HepG2 (cell line): Measurements from ENCODE around the gene NPC1. TPM values are rescaled to one million over a fixed set of nuclear protein-coding genes. Genes with fewer than 3 reads are reported as not detected.

Experiments
- ATAC-seq: fragments of 200-7000 bp; cut with Tn5 transposase; 3 replicates; pipeline ENCODE4 v1.9.1; 2020; ENCODE audit warnings: mild to moderate bottlenecking, moderate library complexity
- BruUV-seq: library from RNA; stranded (reverse); fragments of 400-500 nt; replicated peaks from 2 replicates; lab custom pipeline; 2021; lab: Mats Ljungman, UMichigan
- CTCF ChIA-PET: fragments of 300-600 bp; formaldehyde crosslinking; extraction: SDS; loops from one replicate; lab custom pipeline; 2021; ENCODE audit warnings: low total read pairs, inconsistent platforms, low intra/inter-chr PET ratio; lab: Yijun Ruan, JAX
- POLR2A ChIA-PET: fragments of 350-600 bp; sonication (Branson Sonifier 250); formaldehyde crosslinking; loops from one replicate; lab custom pipeline; 2020; ENCODE audit warnings: antibody characterized with exemption, inconsistent platforms; lab: Yijun Ruan, JAX
- DNase-seq: peaks from one replicate; pipeline ENCODE4 v3.0.0-alpha.2; 2015; ENCODE audit warnings: low spot score
- FAIRE-seq: peaks from 3 replicates; lab custom pipeline; 2011; peaks lifted over from hg19 to GRCh38; lab: Jason Lieb, UNC
- H2AFZ ChIP-seq: one replicate; pipeline ENCODE4 v1.6.1; 2011; ENCODE audit warnings: low read length, inconsistent platforms
- H3K27ac ChIP-seq: fragments of 300-600 bp; 3 replicates; pipeline ENCODE4 v1.8.0; 2011; ENCODE audit warnings: mixed run types, mild to moderate bottlenecking, mixed read lengths, low read length, inconsistent platforms; ENCODE audit not compliant: insufficient read depth; ENCODE audit errors: extremely low read length
- H3K27me3 ChIP-seq, 2 experiments: fragments of 200-600 bp in 1 of 2; 2 replicates in 1 of 2; 3 replicates in 1 of 2; pipeline versions ENCODE4 v1.6.0 to v1.8.0; 2011; ENCODE audit warnings: low read length in 2 of 2, mild to moderate bottlenecking in 2 of 2, moderate library complexity in 2 of 2, inconsistent platforms in 1 of 2; ENCODE audit not compliant: insufficient read depth in 2 of 2, control insufficient read depth in 1 of 2
- H3K36me3 ChIP-seq, 2 experiments: fragments of 200-600 bp in 1 of 2; replicated peaks in 1 of 2; 2 replicates in 1 of 2; 3 replicates in 1 of 2; pipeline versions ENCODE4 v1.5.1 to v1.8.0; 2011; ENCODE audit warnings: low read length in 2 of 2, inconsistent platforms in 1 of 2; ENCODE audit not compliant: insufficient read depth in 2 of 2, control insufficient read depth in 1 of 2
- H3K4me1 ChIP-seq: 2 replicates; pipeline ENCODE4 v1.5.1; 2012; ENCODE audit warnings: low read length, inconsistent platforms; ENCODE audit not compliant: insufficient read depth
- H3K4me2 ChIP-seq: 2 replicates; pipeline ENCODE4 v1.6.0; 2011; ENCODE audit warnings: low read depth, low read length, inconsistent platforms
- H3K4me3 ChIP-seq, 3 experiments: fragments of 200-600 bp in 1 of 3; sonication (generic), shearing (Covaris generic) in 1 of 3; replicated peaks in 1 of 3; 2 replicates each; pipeline ENCODE4 v1.5.1; 2011 to 2016; ENCODE audit warnings: low read length in 3 of 3, inconsistent platforms in 2 of 3, low read depth in 2 of 3, mild to moderate bottlenecking in 2 of 3, control low read depth in 1 of 3, mixed read lengths in 1 of 3; ENCODE audit not compliant: insufficient read depth in 1 of 3
- H3K79me2 ChIP-seq: one replicate; pipeline ENCODE4 v1.6.1; 2011; ENCODE audit warnings: low read length, inconsistent platforms; ENCODE audit not compliant: insufficient read depth
- H3K9ac ChIP-seq: 2 replicates; pipeline ENCODE4 v1.6.0; 2011; ENCODE audit warnings: mild to moderate bottlenecking, low read depth, low read length, inconsistent platforms; ENCODE audit not compliant: insufficient read depth
- H3K9me3 ChIP-seq: 2 replicates; pipeline ENCODE4 v1.5.1; 2012; ENCODE audit warnings: mild to moderate bottlenecking, low read length
- H4K20me1 ChIP-seq: 2 replicates; pipeline ENCODE4 v1.6.0; 2011; ENCODE audit warnings: inconsistent platforms, mild to moderate bottlenecking, low read length, moderate library complexity; ENCODE audit not compliant: insufficient read depth
- DR1 ChIP-seq: sonication (generic); formaldehyde crosslinking; IDR thresholded peaks from 2 replicates; pipeline ENCODE4 v1.8.0; 2021; ENCODE audit warnings: mild to moderate bottlenecking, missing genetic modification reagents, inconsistent platforms
- ISL2 ChIP-seq: sonication (generic); formaldehyde crosslinking; IDR thresholded peaks from 2 replicates; pipeline ENCODE4 v1.5.0; 2020; ENCODE audit warnings: missing genetic modification reagents
- MED8 ChIP-seq: sonication (generic); formaldehyde crosslinking; IDR thresholded peaks from 2 replicates; pipeline ENCODE4 v1.8.1; 2023; ENCODE audit warnings: mild to moderate bottlenecking, missing genetic modification reagents; ENCODE audit not compliant: insufficient replicate concordance
- PHB2 ChIP-seq: fragments of 450-650 bp; IDR thresholded peaks from 2 replicates; pipeline ENCODE4 v1.6.1; 2018; ENCODE audit not compliant: partially characterized antibody
- REPIN1 ChIP-seq: sonication (generic); formaldehyde crosslinking; IDR thresholded peaks from 2 replicates; pipeline ENCODE4 v1.8.0; 2022; ENCODE audit warnings: missing genetic modification reagents, low read depth, mild to moderate bottlenecking, borderline replicate concordance
- SMC3 ChIP-seq: IDR thresholded peaks from 2 replicates; pipeline ENCODE4 v1.6.1; 2011; ENCODE audit warnings: low read length, improper control_type of control experiment
- SSRP1 ChIP-seq: IDR thresholded peaks from 2 replicates; pipeline ENCODE4 v1.6.1; 2016; ENCODE audit warnings: control low read depth
- TCF7 ChIP-seq: sonication (generic); IDR thresholded peaks from 2 replicates; pipeline ENCODE4 v1.6.1; 2016; ENCODE audit warnings: antibody characterized with exemption, low read depth
- ZNF331 ChIP-seq: sonication (generic); formaldehyde crosslinking; IDR thresholded peaks from 2 replicates; pipeline ENCODE4 v1.4.0; 2020; ENCODE audit warnings: missing genetic modification reagents
- ZNF597 ChIP-seq: sonication (generic); formaldehyde crosslinking; IDR thresholded peaks from 2 replicates; pipeline ENCODE4 v1.5.0; 2020; ENCODE audit warnings: missing genetic modification reagents
- WGBS: methylation state at CpG from one replicate; pipeline ENCODE4 v1.1.6; 2017; ENCODE audit warnings: low lambda C conversion rate; 5-methylcytosine and 5-hydroxymethylcytosine counted together
- in situ Hi-C: cut with HindIII; loops from 2 replicates; pipeline ENCODE4 v1.10.0; 2017; ENCODE audit warnings: low pct_unique_long_range_greater_than_20kb; ENCODE audit not compliant: extremely low pct_ligation_motif_present
- intact Hi-C: fragments of 100-400 bp; cut with micrococcal nuclease; formaldehyde crosslinking; loops from one replicate; pipeline ENCODE4 v1.10.0; 2022; ENCODE audit not compliant: unreplicated experiment
- polyA plus RNA-seq, 8 experiments: library from polyadenylated mRNA; depleted of rRNA in 3 of 8; stranded (reverse) in 7 of 8; unstranded in 1 of 8; fragments of >200 nt; fragmentation: Illumina TruSeq in 4 of 8; extraction: Trizol in 4 of 8; gene quantifications; 2 replicates each; pipeline versions ENCODE4 v1.2.1 to v1.2.3, GENCODE V29; 2011 to 2016; ENCODE audit warnings: low read depth in 4 of 8, missing spikeins in 1 of 8, mixed read lengths in 1 of 8; ENCODE audit not compliant: insufficient read depth in 1 of 8
- total RNA-seq, 5 experiments: library from RNA; depleted of rRNA; stranded (reverse); fragments of >200 nt; fragmentation: Illumina TruSeq; extraction: Trizol; gene quantifications; 2 replicates each; pipeline ENCODE4 v1.2.3, GENCODE V29; 2016; ENCODE audit warnings: low read depth in 1 of 5
- TF ChIP-seq, protein P1 (sequence below): sonication (generic); formaldehyde crosslinking; IDR thresholded peaks from 2 replicates; pipeline ENCODE4 v1.5.0; 2020; ENCODE audit warnings: mild to moderate bottlenecking, missing genetic modification reagents, moderate library complexity

The NPC1 gene
- total and polyA plus RNA-seq, 2 of the 13 experiments (the other 11 are each of a cell fraction or from before 2014, with no cell fraction given) = 46.5 to 114 TPM

- Histone ChIP-seq H3K4me1 (peaks cover 26% of the 10 kb centered on the region), H3K36me3 (no peaks in the 10 kb centered on the region), H3K4me2 (no peak overlapping the region), H3K9ac (no peak overlapping the region), H3K27me3 (no peaks in the 10 kb centered on the region; a peak in 1 of 5 replicates), H3K9me3 (no peaks in the 10 kb centered on the region), H3K27ac (no peak overlapping the region), H3K79me2 (peaks cover under 1% of the 10 kb centered on the region), H3K4me3 (no peak overlapping the region), H4K20me1 (no peaks in the 10 kb centered on the region), H2AFZ (no peak overlapping the region)
- in situ Hi-C loops (no loop called here), intact Hi-C loops (no loop called here)
- FAIRE-seq (no peak), DNase-seq (no peak), ATAC-seq (no peak)
- BruUV-seq = no TSS peak
- CTCF ChIA-PET = no interaction called here
- TF ChIP-seq ZNF331 (CRISPR knock-in tag) = no peak
- TF ChIP-seq DR1 (CRISPR knock-in tag) = no peak
- no peak for TF ChIP-seq ZNF597
- no peak for TF ChIP-seq SMC3
- no peak for TF ChIP-seq PHB2
- no peak for TF ChIP-seq REPIN1 (CRISPR knock-in tag)
- POLR2A ChIA-PET = no interaction called here
- WGBS = 0% methylated on average over 1 of the region's 1 CpG
Measured at GRCh38 chr18:23591011-23591410, 4.7 kb upstream of the NPC1 start.

DNA sequence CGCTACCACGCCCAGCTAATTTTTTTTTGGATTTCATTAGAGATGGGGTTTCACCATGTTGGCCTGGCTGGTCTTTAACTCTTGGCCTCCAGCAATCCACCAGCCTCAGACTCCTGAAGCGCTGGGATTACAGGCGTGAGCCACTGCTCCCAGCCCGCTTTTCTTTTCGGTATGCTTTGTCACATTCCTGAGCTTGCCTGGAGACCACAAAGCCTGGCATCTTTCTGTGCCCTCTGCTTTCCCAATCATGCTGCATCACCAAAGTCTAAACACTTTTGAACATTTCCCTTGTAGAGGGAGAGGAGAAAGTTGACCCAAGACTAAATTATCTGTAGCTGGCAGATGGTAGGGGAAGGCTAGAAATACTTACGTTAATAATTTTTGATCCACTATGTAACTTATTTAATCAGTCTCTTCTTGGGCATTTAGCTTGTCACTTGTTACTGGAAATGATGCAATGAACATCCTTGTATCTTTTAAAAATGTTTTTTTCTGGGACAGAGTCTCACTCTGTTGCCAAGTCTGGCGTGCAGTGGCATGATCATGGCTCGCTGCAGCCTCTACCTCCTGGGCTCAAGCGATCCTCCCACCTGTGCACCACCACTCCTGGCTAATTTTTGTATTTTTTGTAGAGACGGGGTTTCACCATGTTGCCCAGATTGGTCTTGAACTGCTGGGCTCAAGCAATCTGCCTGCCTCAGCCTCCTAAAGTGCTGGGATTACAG, 2.7 kb upstream of the NPC1 start:
- Histone ChIP-seq H3K27me3 (peaks cover 0 to 5% of the 10 kb centered on the region in 2 experiments; a peak in 1 of 5 replicates), H3K9ac (no peak overlapping the region), H3K9me3 (no peaks in the 10 kb centered on the region), H3K79me2 (peaks cover 21% of the 10 kb centered on the region), H2AFZ (no peak overlapping the region), H3K4me1 (peaks cover 33% of the 10 kb centered on the region), H3K27ac (no peak overlapping the region), H4K20me1 (no peaks in the 10 kb centered on the region), H3K4me3 (peak overlapping the region in 1 of 3 experiments; percentile 46; a peak in 1 of 6 replicates), H3K36me3 (no peaks in the 10 kb centered on the region), H3K4me2 (peak overlapping the region; percentile 42; the same call in 1 of the 2 replicates)
- ATAC-seq (no peak), FAIRE-seq (no peak), DNase-seq (peak; percentile 31)
- CTCF ChIA-PET = interaction anchor here (1.7 kb wide), 1 partner anchor 73 kb away, joined by 3 read pairs; no protein-coding TSS in a partner anchor
- 24% methylated on average over 11 of the region's 11 CpGs for WGBS
- no TSS peak for BruUV-seq
- in situ Hi-C loops (loop anchor here (5.0 kb wide), 2 partner anchors 42 to 72 kb away; no protein-coding TSS in a partner anchor), intact Hi-C loops (no loop called here)
- POLR2A ChIA-PET = interaction anchor here (0.8 kb wide), 1 partner anchor 39 kb away, joined by 3 read pairs; no protein-coding TSS in a partner anchor
- TF ChIP-seq MED8 = no peak
- TF ChIP-seq SSRP1 (CRISPR knock-in tag) = no peak
- TF ChIP-seq, protein P1, sequence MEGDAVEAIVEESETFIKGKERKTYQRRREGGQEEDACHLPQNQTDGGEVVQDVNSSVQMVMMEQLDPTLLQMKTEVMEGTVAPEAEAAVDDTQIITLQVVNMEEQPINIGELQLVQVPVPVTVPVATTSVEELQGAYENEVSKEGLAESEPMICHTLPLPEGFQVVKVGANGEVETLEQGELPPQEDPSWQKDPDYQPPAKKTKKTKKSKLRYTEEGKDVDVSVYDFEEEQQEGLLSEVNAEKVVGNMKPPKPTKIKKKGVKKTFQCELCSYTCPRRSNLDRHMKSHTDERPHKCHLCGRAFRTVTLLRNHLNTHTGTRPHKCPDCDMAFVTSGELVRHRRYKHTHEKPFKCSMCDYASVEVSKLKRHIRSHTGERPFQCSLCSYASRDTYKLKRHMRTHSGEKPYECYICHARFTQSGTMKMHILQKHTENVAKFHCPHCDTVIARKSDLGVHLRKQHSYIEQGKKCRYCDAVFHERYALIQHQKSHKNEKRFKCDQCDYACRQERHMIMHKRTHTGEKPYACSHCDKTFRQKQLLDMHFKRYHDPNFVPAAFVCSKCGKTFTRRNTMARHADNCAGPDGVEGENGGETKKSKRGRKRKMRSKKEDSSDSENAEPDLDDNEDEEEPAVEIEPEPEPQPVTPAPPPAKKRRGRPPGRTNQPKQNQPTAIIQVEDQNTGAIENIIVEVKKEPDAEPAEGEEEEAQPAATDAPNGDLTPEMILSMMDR (CRISPR knock-in tag) = no peak
- no peak for TF ChIP-seq ISL2 (CRISPR knock-in tag)
- no peak for TF ChIP-seq TCF7
